Sciatic nerve (tissue), 2 donors: ENCODE results near the gene CNGA3. TPM values are rescaled to one million over a fixed set of nuclear protein-coding genes. Genes with fewer than 3 reads are reported as not detected.
"Not testable (repeated sequence)": the region's sequence is repeated elsewhere in the genome, so short reads cannot be mapped to it uniquely, and the experiment has no call there.

Source experiments
- ATAC-seq: fragments of 200-7000 bp; cut with Tn5 transposase; one replicate; pipeline ENCODE4 v1.9.1; 2020; ENCODE audit warnings: mild to moderate bottlenecking, moderate library complexity
- DNase-seq: peaks from one replicate; pipeline ENCODE4 v3.0.0-alpha.2; 2020; ENCODE audit warnings: low spot score
- intact Hi-C: fragments of 100-400 bp; cut with DNase I; formaldehyde crosslinking; loops from one replicate; pipeline ENCODE4 v1.14.2; 2022
- total RNA-seq: library from RNA; stranded (reverse); fragmentation: NEBNext Ultra II Directional; extraction: Animal tissue kit (Norgen Biotek cat#: 25700); gene quantifications from one replicate; pipeline ENCODE4 v1.2.1, GENCODE V29; 2021
- donor health status: DM: no; HTN: no; CAD: no.
- donor health status: DM: no; HTN: no; CAD: no.

Gene CNGA3
- total RNA-seq, 1 donor from 2014 or later = not detected

DNA sequence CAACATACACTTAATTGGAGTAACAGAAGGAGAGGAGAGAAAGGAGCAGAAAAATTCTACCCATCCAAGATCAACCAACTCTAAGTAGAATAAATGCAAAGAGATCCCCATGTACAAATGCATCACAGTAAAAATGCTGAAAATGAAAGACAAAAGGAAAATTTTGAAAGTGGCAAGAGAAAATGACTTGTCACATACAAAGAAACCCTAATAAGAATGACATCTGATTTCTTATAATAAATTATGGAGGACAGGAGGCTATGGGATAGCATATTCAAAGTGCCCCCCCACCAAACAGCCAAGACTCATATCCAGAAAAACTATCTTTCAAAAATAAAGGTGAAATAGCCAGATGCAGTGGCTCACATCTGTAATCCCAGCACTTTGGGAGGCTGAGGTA, 76.2 kb downstream of the CNGA3 start:
- ATAC-seq (no peak), DNase-seq (no peak)
- intact Hi-C loops = no loop called here

- intact Hi-C loops = no loop called here
- DNase-seq (no peak), ATAC-seq (no peak)
Observed at GRCh38 chr2:98426771-98427170, 80.5 kb downstream of the CNGA3 start.

GRCh38 chr2:98432145-98432544, 85.9 kb downstream of the CNGA3 start:
- intact Hi-C loops = no loop called here
- no peak for ATAC-seq
- no peak for DNase-seq

DNA sequence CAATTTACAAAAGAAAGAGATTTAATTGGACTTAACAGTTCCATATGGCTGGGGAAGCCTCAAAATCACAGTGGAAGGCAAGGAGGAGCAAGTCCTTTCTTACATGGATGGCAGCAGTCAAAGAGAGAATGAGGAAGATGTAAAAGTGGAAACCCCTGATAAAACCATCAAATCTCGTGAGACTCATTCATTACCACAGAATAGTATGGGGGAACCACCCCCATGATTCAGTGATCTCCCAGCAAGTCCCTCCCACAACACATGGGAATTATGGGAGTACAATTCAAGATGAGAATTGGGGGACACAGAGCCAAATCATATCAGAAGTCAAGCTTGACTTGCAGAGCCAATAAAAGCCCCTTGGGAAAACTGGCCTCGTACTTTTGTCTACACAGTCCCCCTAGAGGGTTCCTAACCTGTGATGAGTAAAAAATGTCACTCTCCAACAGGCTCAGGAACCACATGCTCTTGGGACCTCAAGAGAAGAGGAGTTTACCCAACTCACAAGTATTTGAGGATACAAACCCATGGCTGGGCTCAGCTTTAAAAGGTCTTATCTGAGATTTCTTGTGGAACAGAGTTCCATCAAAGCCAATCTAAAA, 87.2 kb downstream of the CNGA3 start:
- no peak for ATAC-seq
- DNase-seq = no peak
- intact Hi-C loops = no loop called here

DNA sequence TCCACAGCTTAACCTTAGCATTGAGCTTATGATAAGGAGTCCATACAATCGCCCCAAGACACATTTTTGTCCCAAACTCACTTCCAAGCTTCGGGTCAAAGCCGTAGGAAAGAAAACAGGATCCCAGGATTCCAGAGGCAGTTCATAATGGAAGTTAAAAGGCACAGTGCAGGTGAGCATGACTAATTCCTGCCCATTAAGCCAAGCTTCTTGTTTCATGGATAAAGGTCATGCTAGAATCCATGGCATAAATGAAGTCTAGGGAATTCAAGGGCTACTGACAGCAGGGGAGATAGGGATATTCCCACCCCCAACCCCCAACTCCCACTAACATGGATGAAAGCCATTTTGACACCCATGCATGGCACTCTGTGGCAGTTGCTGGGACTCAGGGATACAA, 88.2 kb downstream of the CNGA3 start:
- ATAC-seq (no peak), DNase-seq (no peak)
- intact Hi-C loops = no loop called here

GRCh38 chr2:98435670-98436069, 89.4 kb downstream of the CNGA3 start:
- ATAC-seq, DNase-seq, intact Hi-C loops: not testable (repeated sequence)

GRCh38 chr2:98436734-98437133, 90.5 kb downstream of the CNGA3 start:
- intact Hi-C loops = no loop called here
- ATAC-seq (no peak), DNase-seq (no peak)

GRCh38 chr2:98438190-98439133, 92.2 kb downstream of the CNGA3 start:
- ATAC-seq (no peak), DNase-seq (no peak)
- intact Hi-C loops = no loop called here

GRCh38 chr2:98441706-98442450, 95.6 kb downstream of the CNGA3 start:
- DNase-seq = no peak
- intact Hi-C loops = no loop called here
- no peak for ATAC-seq

GRCh38 chr2:98442488-98442887, 96.2 kb downstream of the CNGA3 start:
- ATAC-seq = no peak
- intact Hi-C loops = no loop called here
- no peak for DNase-seq

DNA sequence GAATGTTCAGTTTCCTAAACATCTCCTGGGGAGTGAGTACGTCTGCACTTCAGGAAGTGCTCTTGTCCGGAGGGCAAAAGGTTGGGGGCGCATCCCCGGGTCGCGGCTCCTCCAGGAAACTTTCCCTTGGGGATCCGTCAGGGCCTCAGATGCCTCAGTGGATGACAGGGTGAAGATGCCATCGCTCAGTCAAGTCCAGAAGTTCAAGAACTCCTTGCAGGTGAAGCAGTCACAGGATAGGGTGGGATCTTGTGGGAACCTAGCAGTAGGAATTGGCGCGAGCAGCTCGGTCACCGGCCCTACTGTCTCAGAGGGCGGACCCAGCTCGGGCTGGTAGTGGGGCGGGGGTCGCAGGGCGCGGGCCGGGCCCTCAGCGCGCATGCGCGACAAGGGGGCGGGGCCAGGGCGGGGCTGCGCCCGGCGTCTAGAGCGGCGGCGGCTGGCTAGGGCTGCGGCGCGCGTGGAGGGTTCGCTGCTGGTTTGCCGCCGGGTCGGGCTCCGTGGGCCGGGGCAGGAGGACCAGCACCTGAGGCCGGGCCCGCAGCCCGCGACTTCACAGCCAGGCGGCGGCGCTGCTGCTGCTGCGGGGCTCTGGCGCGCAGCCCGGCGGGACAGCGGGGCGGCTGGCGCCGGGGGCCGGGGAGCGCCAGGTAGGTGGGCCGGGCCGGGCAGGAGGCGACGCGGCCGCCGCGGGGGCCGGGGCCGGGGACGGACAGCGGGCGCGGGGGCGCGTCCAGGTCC, 98.3 kb downstream of the CNGA3 start, which contains the start of gene INPP4A:
Gene INPP4A, plus strand, starts transcription at position 423 of the 741 bp plus-strand sequence. CDS start 75,191 bp downstream, outside the sequence.
- intact Hi-C loops = no loop called here
- DNase-seq = peak; percentile 81
- peak; percentile 90 for ATAC-seq

DNA sequence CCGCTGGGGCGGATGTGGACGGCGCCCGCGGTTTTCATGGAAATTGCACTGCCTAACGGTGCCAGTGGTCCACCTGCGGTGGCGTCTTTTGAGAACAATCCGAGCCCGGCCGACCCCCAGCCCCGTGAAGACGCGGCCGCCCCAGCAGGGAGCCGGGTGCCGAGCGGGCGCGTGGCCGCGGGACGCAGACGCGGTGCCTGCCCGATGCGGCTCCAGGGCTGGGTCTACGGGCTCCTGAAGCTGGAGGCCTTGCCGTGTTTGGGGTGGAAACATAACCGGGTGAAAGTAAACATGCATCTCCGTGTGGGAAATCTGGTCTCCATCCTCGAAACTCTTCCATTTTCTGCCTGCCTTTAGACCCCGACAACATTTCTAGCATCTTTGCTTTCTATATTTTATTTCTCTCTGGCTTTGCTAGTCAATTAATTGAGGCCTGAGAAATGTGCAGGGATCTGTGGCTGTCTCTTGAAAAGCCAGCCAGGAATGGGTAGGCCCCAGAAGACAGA, 99.0 kb downstream of the CNGA3 start:
- no peak for DNase-seq
- ATAC-seq = peak; percentile 53
- intact Hi-C loops = no loop called here

DNA sequence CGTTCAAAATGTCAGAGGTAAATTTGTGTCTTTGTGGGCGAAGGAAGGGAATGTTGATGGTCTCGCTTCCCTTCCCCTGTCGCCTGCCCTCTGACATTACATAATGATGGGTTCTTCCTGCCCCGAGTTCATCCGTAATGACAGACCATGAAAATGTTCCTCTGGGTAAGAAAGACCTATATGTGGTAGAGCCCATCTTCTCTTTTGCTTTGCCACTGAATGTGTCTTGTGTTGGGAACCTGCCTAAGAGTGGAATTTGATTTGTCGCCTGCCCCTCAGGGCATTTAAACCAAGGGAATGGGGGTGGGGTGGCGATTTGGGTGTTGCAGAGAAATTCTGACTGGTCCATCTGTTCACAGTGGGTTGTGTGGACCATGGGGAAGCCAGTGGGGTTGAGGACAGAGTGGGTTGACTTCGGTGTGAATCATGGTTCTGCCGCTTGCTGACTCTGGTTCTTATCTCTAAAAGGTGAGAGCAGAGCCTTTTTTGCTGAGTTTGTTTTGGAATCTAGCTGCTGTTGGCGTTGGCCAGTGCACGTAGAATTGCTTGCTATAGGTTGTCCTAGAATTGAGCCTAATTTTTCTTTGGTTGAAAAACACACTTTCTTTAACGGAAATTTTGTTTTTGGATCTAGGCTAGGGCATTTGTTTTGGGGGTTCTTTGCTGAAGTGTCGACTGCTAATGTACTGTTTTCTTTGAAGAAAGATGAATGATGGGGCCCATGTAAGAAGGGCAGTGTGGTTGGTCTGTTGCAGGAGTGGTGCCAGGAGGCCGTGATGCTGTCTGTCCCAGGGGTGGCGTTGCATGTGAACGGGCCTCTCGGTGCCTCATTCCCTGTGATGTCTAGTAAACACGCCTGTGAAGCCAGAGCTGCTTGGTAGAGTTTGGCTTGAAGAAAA, 99.7 kb downstream of the CNGA3 start:
- intact Hi-C loops = no loop called here
- DNase-seq (no peak), ATAC-seq (no peak)

DNA sequence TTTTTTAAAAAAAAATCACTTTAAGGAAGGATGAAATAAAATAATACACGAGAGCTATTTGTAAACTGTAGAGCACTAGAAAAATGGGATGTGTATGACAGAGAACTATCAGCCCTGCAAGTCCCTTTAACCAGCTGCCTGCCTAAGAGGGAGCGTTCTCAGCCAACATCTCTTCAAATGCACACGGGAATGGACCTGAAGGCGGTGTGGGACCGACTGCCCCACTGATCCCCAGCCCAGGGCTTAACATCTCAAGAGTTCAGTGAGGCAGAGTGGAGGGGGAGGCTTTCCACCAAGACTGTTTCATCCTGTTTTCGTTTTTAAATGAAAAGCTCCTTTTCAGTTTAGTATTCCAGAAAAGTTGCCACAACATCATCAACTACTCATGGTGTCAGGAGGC, 100.6 kb downstream of the CNGA3 start:
- DNase-seq (no peak), ATAC-seq (no peak)
- intact Hi-C loops = no loop called here
